Measurements from ENCODE around the gene CIB1. TPM values are rescaled to one million over a fixed set of nuclear protein-coding genes. Genes with fewer than 3 reads are reported as not detected.
A peak's percentile ranks its signal among the peaks of the same experiment; 100 is the strongest.

CIB1 gene
- total and polyA plus RNA-seq, 10 of the 15 experiments (the other 5 are each of a cell fraction or from before 2014, with no cell fraction given): 10.8 to 155 (median 81.9) TPM

DNA sequence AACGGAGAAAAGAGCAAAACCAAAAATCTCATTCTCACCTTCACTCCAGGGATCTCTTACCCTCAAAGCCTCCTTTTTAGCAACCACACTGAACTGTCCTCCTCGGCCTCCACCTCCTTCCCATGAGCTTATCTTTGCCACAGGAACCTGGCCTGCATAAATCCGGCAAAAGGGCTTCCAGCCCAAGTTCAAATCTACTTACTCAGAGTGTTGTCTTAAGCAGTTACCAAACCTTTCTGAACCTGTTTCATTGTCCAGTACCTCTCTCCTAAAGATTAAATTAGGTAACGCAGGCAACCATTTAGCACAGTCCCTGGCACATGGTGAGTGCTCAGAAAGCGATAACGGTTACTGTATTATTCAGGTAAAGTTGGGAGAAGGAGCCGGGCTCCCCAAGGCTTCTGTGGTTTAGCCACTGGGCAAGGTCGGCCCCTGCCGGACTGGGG is 777 bp downstream of the CIB1 start (continued):
- TF ChIP-seq PKNOX1 (IDR thresholded peaks at IDR 0.05) (no peak), ZNF622 (IDR thresholded peaks at IDR 0.05) (no peak), ZNF274 (IDR thresholded peaks at IDR 0.05; ENCODE audit: insufficient read depth, insufficient read length) (no peak), BCLAF1 (IDR thresholded peaks at IDR 0.05) (no peak), DPF2 (IDR thresholded peaks at IDR 0.05) (no peak), CHD1 (IDR thresholded peaks at IDR 0.05; ENCODE audit: low read depth, low read length) (no peak), POLR2AphosphoS2 (IDR thresholded peaks at IDR 0.05; ENCODE audit: low read depth, low read length) (0 out of 2 replicates have a peak, but pooled peaks have one; percentile 8)
- TF ChIP-seq, protein P1, sequence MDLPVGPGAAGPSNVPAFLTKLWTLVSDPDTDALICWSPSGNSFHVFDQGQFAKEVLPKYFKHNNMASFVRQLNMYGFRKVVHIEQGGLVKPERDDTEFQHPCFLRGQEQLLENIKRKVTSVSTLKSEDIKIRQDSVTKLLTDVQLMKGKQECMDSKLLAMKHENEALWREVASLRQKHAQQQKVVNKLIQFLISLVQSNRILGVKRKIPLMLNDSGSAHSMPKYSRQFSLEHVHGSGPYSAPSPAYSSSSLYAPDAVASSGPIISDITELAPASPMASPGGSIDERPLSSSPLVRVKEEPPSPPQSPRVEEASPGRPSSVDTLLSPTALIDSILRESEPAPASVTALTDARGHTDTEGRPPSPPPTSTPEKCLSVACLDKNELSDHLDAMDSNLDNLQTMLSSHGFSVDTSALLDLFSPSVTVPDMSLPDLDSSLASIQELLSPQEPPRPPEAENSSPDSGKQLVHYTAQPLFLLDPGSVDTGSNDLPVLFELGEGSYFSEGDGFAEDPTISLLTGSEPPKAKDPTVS (IDR thresholded peaks at IDR 0.05; ENCODE audit: low read depth, low read length): no peak
- TF ChIP-seq, protein P2, sequence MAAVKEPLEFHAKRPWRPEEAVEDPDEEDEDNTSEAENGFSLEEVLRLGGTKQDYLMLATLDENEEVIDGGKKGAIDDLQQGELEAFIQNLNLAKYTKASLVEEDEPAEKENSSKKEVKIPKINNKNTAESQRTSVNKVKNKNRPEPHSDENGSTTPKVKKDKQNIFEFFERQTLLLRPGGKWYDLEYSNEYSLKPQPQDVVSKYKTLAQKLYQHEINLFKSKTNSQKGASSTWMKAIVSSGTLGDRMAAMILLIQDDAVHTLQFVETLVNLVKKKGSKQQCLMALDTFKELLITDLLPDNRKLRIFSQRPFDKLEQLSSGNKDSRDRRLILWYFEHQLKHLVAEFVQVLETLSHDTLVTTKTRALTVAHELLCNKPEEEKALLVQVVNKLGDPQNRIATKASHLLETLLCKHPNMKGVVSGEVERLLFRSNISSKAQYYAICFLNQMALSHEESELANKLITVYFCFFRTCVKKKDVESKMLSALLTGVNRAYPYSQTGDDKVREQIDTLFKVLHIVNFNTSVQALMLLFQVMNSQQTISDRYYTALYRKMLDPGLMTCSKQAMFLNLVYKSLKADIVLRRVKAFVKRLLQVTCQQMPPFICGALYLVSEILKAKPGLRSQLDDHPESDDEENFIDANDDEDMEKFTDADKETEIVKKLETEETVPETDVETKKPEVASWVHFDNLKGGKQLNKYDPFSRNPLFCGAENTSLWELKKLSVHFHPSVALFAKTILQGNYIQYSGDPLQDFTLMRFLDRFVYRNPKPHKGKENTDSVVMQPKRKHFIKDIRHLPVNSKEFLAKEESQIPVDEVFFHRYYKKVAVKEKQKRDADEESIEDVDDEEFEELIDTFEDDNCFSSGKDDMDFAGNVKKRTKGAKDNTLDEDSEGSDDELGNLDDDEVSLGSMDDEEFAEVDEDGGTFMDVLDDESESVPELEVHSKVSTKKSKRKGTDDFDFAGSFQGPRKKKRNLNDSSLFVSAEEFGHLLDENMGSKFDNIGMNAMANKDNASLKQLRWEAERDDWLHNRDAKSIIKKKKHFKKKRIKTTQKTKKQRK (IDR thresholded peaks at IDR 0.05; ENCODE audit: low read depth, low read length): no peak
- TF ChIP-seq, protein P3, sequence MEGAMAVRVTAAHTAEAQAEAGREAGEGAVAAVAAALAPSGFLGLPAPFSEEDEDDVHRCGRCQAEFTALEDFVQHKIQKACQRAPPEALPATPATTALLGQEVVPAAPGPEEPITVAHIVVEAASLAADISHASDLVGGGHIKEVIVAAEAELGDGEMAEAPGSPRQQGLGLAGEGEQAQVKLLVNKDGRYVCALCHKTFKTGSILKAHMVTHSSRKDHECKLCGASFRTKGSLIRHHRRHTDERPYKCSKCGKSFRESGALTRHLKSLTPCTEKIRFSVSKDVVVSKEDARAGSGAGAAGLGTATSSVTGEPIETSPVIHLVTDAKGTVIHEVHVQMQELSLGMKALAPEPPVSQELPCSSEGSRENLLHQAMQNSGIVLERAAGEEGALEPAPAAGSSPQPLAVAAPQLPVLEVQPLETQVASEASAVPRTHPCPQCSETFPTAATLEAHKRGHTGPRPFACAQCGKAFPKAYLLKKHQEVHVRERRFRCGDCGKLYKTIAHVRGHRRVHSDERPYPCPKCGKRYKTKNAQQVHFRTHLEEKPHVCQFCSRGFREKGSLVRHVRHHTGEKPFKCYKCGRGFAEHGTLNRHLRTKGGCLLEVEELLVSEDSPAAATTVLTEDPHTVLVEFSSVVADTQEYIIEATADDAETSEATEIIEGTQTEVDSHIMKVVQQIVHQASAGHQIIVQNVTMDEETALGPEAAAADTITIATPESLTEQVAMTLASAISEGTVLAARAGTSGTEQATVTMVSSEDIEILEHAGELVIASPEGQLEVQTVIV (IDR thresholded peaks at IDR 0.05; ENCODE audit: borderline replicate concordance, partially characterized antibody): no peak
- TF ChIP-seq, protein P4, sequence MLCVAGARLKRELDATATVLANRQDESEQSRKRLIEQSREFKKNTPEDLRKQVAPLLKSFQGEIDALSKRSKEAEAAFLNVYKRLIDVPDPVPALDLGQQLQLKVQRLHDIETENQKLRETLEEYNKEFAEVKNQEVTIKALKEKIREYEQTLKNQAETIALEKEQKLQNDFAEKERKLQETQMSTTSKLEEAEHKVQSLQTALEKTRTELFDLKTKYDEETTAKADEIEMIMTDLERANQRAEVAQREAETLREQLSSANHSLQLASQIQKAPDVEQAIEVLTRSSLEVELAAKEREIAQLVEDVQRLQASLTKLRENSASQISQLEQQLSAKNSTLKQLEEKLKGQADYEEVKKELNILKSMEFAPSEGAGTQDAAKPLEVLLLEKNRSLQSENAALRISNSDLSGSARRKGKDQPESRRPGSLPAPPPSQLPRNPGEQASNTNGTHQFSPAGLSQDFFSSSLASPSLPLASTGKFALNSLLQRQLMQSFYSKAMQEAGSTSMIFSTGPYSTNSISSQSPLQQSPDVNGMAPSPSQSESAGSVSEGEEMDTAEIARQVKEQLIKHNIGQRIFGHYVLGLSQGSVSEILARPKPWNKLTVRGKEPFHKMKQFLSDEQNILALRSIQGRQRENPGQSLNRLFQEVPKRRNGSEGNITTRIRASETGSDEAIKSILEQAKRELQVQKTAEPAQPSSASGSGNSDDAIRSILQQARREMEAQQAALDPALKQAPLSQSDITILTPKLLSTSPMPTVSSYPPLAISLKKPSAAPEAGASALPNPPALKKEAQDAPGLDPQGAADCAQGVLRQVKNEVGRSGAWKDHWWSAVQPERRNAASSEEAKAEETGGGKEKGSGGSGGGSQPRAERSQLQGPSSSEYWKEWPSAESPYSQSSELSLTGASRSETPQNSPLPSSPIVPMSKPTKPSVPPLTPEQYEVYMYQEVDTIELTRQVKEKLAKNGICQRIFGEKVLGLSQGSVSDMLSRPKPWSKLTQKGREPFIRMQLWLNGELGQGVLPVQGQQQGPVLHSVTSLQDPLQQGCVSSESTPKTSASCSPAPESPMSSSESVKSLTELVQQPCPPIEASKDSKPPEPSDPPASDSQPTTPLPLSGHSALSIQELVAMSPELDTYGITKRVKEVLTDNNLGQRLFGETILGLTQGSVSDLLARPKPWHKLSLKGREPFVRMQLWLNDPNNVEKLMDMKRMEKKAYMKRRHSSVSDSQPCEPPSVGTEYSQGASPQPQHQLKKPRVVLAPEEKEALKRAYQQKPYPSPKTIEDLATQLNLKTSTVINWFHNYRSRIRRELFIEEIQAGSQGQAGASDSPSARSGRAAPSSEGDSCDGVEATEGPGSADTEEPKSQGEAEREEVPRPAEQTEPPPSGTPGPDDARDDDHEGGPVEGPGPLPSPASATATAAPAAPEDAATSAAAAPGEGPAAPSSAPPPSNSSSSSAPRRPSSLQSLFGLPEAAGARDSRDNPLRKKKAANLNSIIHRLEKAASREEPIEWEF (IDR thresholded peaks at IDR 0.05; ENCODE audit: insufficient replicate concordance, low read depth, low read length): no peak
